Smooth muscle cell (in vitro differentiated cells): ENCODE data around the gene BRPF1. TPM values are rescaled to one million over a fixed set of nuclear protein-coding genes. Genes with fewer than 3 reads are reported as not detected.

Experiments used
- DNase-seq: peaks from one replicate; lab custom pipeline; 2025; ENCODE audit not compliant: unreplicated experiment; lab: John Stamatoyannopoulos, UW
- H2AFZ ChIP-seq: fragments of 200-600 bp; sonication (generic); 2 replicates; pipeline ENCODE4 v1.6.0; 2016; ENCODE audit warnings: antibody characterized with exemption, low read depth, mild to moderate bottlenecking
- H3F3A ChIP-seq: fragments of 200-600 bp; sonication (generic); 2 replicates; pipeline ENCODE4 v1.6.0; 2017; ENCODE audit warnings: antibody characterized with exemption, low read depth
- H3K27ac ChIP-seq: fragments of 200-600 bp; sonication (generic); 2 replicates; pipeline ENCODE4 v1.5.1; 2016; ENCODE audit warnings: low read depth, mild to moderate bottlenecking
- H3K27me3 ChIP-seq: fragments of 200-600 bp; sonication (generic); 2 replicates; pipeline ENCODE4 v1.6.1; 2016; ENCODE audit warnings: low read depth, mild to moderate bottlenecking
- H3K36me3 ChIP-seq: fragments of 200-600 bp; sonication (generic); 2 replicates; pipeline ENCODE4 v1.5.1; 2016; ENCODE audit warnings: low read depth
- H3K4me1 ChIP-seq: fragments of 200-600 bp; sonication (generic); 2 replicates; pipeline ENCODE4 v1.5.1; 2016; ENCODE audit warnings: low read depth
- H3K4me2 ChIP-seq: fragments of 200-600 bp; sonication (generic); 2 replicates; pipeline ENCODE4 v1.6.0; 2016; ENCODE audit warnings: mild to moderate bottlenecking
- H3K4me3 ChIP-seq: fragments of 200-600 bp; sonication (generic); 2 replicates; pipeline ENCODE4 v1.5.1; 2016; ENCODE audit warnings: mild to moderate bottlenecking
- H3K79me2 ChIP-seq: fragments of 200-600 bp; sonication (generic); 2 replicates; pipeline ENCODE4 v1.6.0; 2016; ENCODE audit warnings: low read depth, mild to moderate bottlenecking
- H3K9ac ChIP-seq: fragments of 200-600 bp; sonication (generic); 2 replicates; pipeline ENCODE4 v1.6.0; 2016; ENCODE audit warnings: low read depth
- H3K9me3 ChIP-seq: fragments of 200-600 bp; sonication (generic); replicated peaks from 2 replicates; pipeline ENCODE4 v1.5.1; 2016; ENCODE audit warnings: low read depth
- H4K20me1 ChIP-seq: fragments of 200-600 bp; sonication (generic); 2 replicates; pipeline ENCODE4 v1.6.0; 2016; ENCODE audit warnings: low read depth
- WGBS: methylation state at CpG from one replicate; pipeline ENCODE4 v1.1.7; 2016; ENCODE audit warnings: low lambda C conversion rate; 5-methylcytosine and 5-hydroxymethylcytosine counted together
- polyA plus RNA-seq: library from polyadenylated mRNA; unstranded; fragments of >200 nt; fragmentation: Nextera tagmentation; extraction: Ambion mirVana; gene quantifications from 2 replicates; pipeline ENCODE4 v1.2.1, GENCODE V29; 2016
- total RNA-seq: library from RNA; depleted of rRNA; stranded (reverse); fragments of >200 nt; gene quantifications from 2 replicates; pipeline ENCODE4 v1.2.3, GENCODE V29; 2014
- TF ChIP-seq, protein P1 (sequence below): fragments of 200-600 bp; sonication (generic); IDR thresholded peaks from 2 replicates; pipeline ENCODE4 v1.5.1; 2017; ENCODE audit warnings: borderline replicate concordance, mild to moderate bottlenecking, antibody characterized with exemption; ENCODE audit not compliant: insufficient read depth, poor library complexity, severe bottlenecking

Gene BRPF1
- total and polyA plus RNA-seq, 2 experiments from 2014 or later = 13.9 to 17.1 TPM

DNA sequence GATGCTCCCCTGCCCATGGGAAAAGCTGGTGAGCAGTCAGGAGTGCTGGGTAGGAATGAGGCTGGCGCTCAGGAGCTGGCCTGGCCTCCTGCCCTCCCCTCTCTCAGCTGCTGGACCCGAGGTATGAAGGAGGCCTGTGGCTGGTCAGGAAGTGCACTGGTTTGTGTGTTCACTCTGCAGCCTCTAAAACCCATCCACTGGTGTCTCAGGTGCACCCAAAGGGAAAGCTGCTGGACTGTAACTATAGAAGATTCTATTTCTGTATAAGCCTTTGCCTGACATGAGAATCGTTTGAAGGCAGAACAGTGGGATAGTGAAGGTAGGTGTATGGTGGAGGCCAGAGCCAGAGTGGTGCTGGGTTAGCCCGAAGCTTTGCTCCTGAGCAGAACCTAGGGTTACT, 33.6 kb upstream of the BRPF1 start:
- DNase-seq = no peak
- WGBS = 91% methylated on average over 4 of the region's 4 CpGs
- Histone ChIP-seq H3K9ac (no peak overlapping the region), H3F3A (no peaks in the 10 kb centered on the region), H3K9me3 (no peaks in the 10 kb centered on the region), H3K27ac (no peak overlapping the region), H3K27me3 (peaks cover 2% of the 10 kb centered on the region), H3K4me1 (peaks cover 3% of the 10 kb centered on the region), H4K20me1 (peaks cover 14% of the 10 kb centered on the region), H3K4me3 (no peak overlapping the region), H3K79me2 (no peaks in the 10 kb centered on the region), H2AFZ (no peak overlapping the region), H3K4me2 (no peak overlapping the region), H3K36me3 (no peaks in the 10 kb centered on the region)
- TF ChIP-seq, protein P1, sequence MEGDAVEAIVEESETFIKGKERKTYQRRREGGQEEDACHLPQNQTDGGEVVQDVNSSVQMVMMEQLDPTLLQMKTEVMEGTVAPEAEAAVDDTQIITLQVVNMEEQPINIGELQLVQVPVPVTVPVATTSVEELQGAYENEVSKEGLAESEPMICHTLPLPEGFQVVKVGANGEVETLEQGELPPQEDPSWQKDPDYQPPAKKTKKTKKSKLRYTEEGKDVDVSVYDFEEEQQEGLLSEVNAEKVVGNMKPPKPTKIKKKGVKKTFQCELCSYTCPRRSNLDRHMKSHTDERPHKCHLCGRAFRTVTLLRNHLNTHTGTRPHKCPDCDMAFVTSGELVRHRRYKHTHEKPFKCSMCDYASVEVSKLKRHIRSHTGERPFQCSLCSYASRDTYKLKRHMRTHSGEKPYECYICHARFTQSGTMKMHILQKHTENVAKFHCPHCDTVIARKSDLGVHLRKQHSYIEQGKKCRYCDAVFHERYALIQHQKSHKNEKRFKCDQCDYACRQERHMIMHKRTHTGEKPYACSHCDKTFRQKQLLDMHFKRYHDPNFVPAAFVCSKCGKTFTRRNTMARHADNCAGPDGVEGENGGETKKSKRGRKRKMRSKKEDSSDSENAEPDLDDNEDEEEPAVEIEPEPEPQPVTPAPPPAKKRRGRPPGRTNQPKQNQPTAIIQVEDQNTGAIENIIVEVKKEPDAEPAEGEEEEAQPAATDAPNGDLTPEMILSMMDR = no peak

DNA sequence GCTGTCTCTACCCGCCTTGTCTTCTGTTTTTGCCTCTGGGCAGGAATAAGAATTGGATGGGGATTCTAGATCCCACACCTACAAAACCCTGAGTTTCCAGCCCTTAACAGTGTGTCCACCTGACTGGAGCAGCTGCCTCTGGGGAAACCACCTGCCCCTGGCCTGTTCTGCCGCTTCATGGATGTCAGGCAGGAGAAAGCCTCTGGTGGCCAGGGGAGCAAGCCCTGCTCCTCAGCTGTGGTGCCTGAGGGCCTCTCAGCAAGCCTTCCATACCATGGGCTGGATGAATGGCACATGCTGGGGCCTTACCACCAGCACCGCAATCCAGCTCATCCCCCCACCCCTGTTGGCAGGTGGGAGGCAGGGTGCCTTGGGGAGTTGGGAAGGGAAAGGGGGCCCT, 33.2 kb upstream of the BRPF1 start:
- TF ChIP-seq, protein P1 = no peak
- WGBS = 98% methylated on average over 3 of the region's 3 CpGs
- Histone ChIP-seq H3K27ac (no peak overlapping the region), H3K4me2 (no peak overlapping the region), H4K20me1 (peaks cover 18% of the 10 kb centered on the region), H3K27me3 (peaks cover 6% of the 10 kb centered on the region), H3K36me3 (no peaks in the 10 kb centered on the region), H3K4me3 (no peak overlapping the region), H3K4me1 (peaks cover 3% of the 10 kb centered on the region), H3K79me2 (no peaks in the 10 kb centered on the region), H3F3A (no peaks in the 10 kb centered on the region), H3K9ac (no peak overlapping the region), H2AFZ (no peak overlapping the region), H3K9me3 (no peaks in the 10 kb centered on the region)
- no peak for DNase-seq

GRCh38 chr3:9700536-9700935, 31.0 kb upstream of the BRPF1 start:
- TF ChIP-seq, protein P1 = no peak
- 97% methylated on average over 2 of the region's 2 CpGs for WGBS
- Histone ChIP-seq H3K9me3 (no peaks in the 10 kb centered on the region), H4K20me1 (peaks cover 20% of the 10 kb centered on the region), H3K79me2 (no peaks in the 10 kb centered on the region), H3K4me2 (no peak overlapping the region), H3K36me3 (no peaks in the 10 kb centered on the region), H3K9ac (no peak overlapping the region), H3K4me1 (peaks cover 10% of the 10 kb centered on the region), H3K27me3 (peaks cover 28% of the 10 kb centered on the region), H3K27ac (no peak overlapping the region), H3F3A (no peaks in the 10 kb centered on the region), H3K4me3 (no peak overlapping the region), H2AFZ (no peak overlapping the region)
- DNase-seq = no peak

GRCh38 chr3:9701006-9701405, 30.5 kb upstream of the BRPF1 start:
- Histone ChIP-seq H3F3A (no peaks in the 10 kb centered on the region), H3K27me3 (peaks cover 28% of the 10 kb centered on the region), H3K4me2 (no peak overlapping the region), H2AFZ (no peak overlapping the region), H3K79me2 (no peaks in the 10 kb centered on the region), H3K36me3 (no peaks in the 10 kb centered on the region), H3K4me3 (no peak overlapping the region), H3K9ac (no peak overlapping the region), H4K20me1 (peaks cover 20% of the 10 kb centered on the region), H3K27ac (no peak overlapping the region), H3K4me1 (peaks cover 9% of the 10 kb centered on the region), H3K9me3 (no peaks in the 10 kb centered on the region)
- 88% methylated on average over 7 of the region's 7 CpGs for WGBS
- DNase-seq = no peak
- TF ChIP-seq, protein P1 = no peak
